Measurements from ENCODE around the gene CHST8. TPM values are rescaled to one million over a fixed set of nuclear protein-coding genes. Genes with fewer than 3 reads are reported as not detected.
A peak's percentile ranks its signal among the peaks of the same experiment; 100 is the strongest.

CHST8 gene
- total RNA-seq, 1 donor from 2014 or later, result 26.6 TPM

GRCh38 chr19:33675501-33676124 is 53.9 kb downstream of the CHST8 start:
- no peaks in the 10 kb centered on the region for H3K4me1 Mint-ChIP-seq
- no peak overlapping the region for H3K4me3 Mint-ChIP-seq
- no peaks in the 10 kb centered on the region for H3K36me3 Mint-ChIP-seq
- peaks cover 24% of the 10 kb centered on the region for H3K27me3 Mint-ChIP-seq (ENCODE audit: low read depth)
- no peaks in the 10 kb centered on the region for H3K9me3 Mint-ChIP-seq
- no peak overlapping the region for H3K27ac Mint-ChIP-seq
- DNase-seq (ENCODE audit: low spot score in 2 of 2, unreplicated experiment in 2 of 2), result peak in 1 of 2 experiments; percentile 0
- no peak for TF ChIP-seq CTCF (IDR thresholded peaks at IDR 0.05; ENCODE audit: unreplicated experiment)

GRCh38 chr19:33676999-33677665 is 55.4 kb downstream of the CHST8 start:
- DNase-seq (ENCODE audit: low spot score in 2 of 2, unreplicated experiment in 2 of 2), result peak in 1 of 2 experiments; percentile 9
- Mint-ChIP-seq H3K36me3 (no peaks in the 10 kb centered on the region), H3K27ac (no peak overlapping the region), H3K27me3 (ENCODE audit: low read depth) (peaks cover 20% of the 10 kb centered on the region), H3K4me1 (no peaks in the 10 kb centered on the region), H3K4me3 (no peak overlapping the region), H3K9me3 (no peaks in the 10 kb centered on the region)
- TF ChIP-seq CTCF (IDR thresholded peaks at IDR 0.05; ENCODE audit: unreplicated experiment), result no peak

- Mint-ChIP-seq H3K4me3 (no peak overlapping the region), H3K36me3 (no peaks in the 10 kb centered on the region), H3K27me3 (ENCODE audit: low read depth) (peaks cover 23% of the 10 kb centered on the region), H3K27ac (no peak overlapping the region), H3K4me1 (no peaks in the 10 kb centered on the region), H3K9me3 (no peaks in the 10 kb centered on the region)
- no peak for TF ChIP-seq CTCF (IDR thresholded peaks at IDR 0.05; ENCODE audit: unreplicated experiment)
- no peak for DNase-seq (ENCODE audit: low spot score in 2 of 2, unreplicated experiment in 2 of 2)
These were observed 56.1 kb downstream of the CHST8 start for GRCh38 chr19:33677745-33678426.

- no peaks in the 10 kb centered on the region for H3K36me3 Mint-ChIP-seq
- H3K4me1 Mint-ChIP-seq, result no peaks in the 10 kb centered on the region
- TF ChIP-seq CTCF (IDR thresholded peaks at IDR 0.05; ENCODE audit: unreplicated experiment), result no peak
- H3K9me3 Mint-ChIP-seq, result no peaks in the 10 kb centered on the region
- no peak overlapping the region for H3K4me3 Mint-ChIP-seq
- H3K27me3 Mint-ChIP-seq (ENCODE audit: low read depth), result peaks cover 22% of the 10 kb centered on the region
- no peak overlapping the region for H3K27ac Mint-ChIP-seq
- DNase-seq (ENCODE audit: low spot score in 2 of 2, unreplicated experiment in 2 of 2), result no peak
These were observed 57.2 kb downstream of the CHST8 start for GRCh38 chr19:33678796-33679585.

GRCh38 chr19:33679696-33680095 is 57.9 kb downstream of the CHST8 start:
- Mint-ChIP-seq H3K36me3 (no peaks in the 10 kb centered on the region), H3K9me3 (no peaks in the 10 kb centered on the region), H3K4me1 (peaks cover 3% of the 10 kb centered on the region), H3K4me3 (no peak overlapping the region), H3K27me3 (ENCODE audit: low read depth) (peaks cover 29% of the 10 kb centered on the region), H3K27ac (no peak overlapping the region)
- DNase-seq (ENCODE audit: low spot score in 2 of 2, unreplicated experiment in 2 of 2), result no peak
- TF ChIP-seq CTCF (IDR thresholded peaks at IDR 0.05; ENCODE audit: unreplicated experiment), result no peak

All from mesothelial cell of epicardium (in vitro differentiated cells).